HCT116 (cell line): ENCODE measurements around the gene POLR3H.

Experiments
- EGR1 ChIP-seq: IDR thresholded peaks from 2 replicates; pipeline ENCODE4 v1.6.1; 2012; ENCODE audit warnings: low read depth
- EZH2 ChIP-seq: fragments of 200-600 bp; sonication (generic); IDR thresholded peaks from 2 replicates; pipeline ENCODE4 v1.6.1; 2017; ENCODE audit warnings: antibody characterized with exemption, mixed run types
- EZH2phosphoT487 ChIP-seq: fragments of 200-600 bp; IDR thresholded peaks from 2 replicates; pipeline ENCODE4 v1.6.1; 2018; ENCODE audit warnings: antibody characterized with exemption, borderline replicate concordance
- POLR2A ChIP-seq: IDR thresholded peaks from 2 replicates; pipeline ENCODE4 v1.7.0; 2011; ENCODE audit warnings: borderline replicate concordance; ENCODE audit not compliant: insufficient read depth, insufficient read length; ENCODE audit errors: extremely low read depth
- POLR2AphosphoS5 ChIP-seq: IDR thresholded peaks from 2 replicates; pipeline ENCODE4 v1.6.1; 2011; ENCODE audit warnings: mild to moderate bottlenecking, low read depth, low read length, moderate library complexity
- RAD21 ChIP-seq: IDR thresholded peaks from 2 replicates; pipeline ENCODE4 v1.6.1; 2012; ENCODE audit warnings: low read depth, mild to moderate bottlenecking
- SIN3A ChIP-seq: IDR thresholded peaks from 2 replicates; pipeline ENCODE4 v1.6.1; 2012; ENCODE audit warnings: low read depth
- SP1 ChIP-seq: IDR thresholded peaks from 2 replicates; pipeline ENCODE4 v1.6.1; 2012; ENCODE audit warnings: low read depth
- ZNF274 ChIP-seq: fragments of 200-500 bp; sonication (Bioruptor generic); IDR thresholded peaks from 2 replicates; pipeline ENCODE4 v1.6.1; 2014; ENCODE audit warnings: mild to moderate bottlenecking, low read depth, low read length, inconsistent platforms
- TF ChIP-seq, protein P1 (sequence below): IDR thresholded peaks from 2 replicates; pipeline ENCODE4 v1.6.1; 2012; ENCODE audit warnings: low read depth
- TF ChIP-seq, protein P2 (sequence below), 3 experiments: fragments of 200-600 bp in 1 of 3; sonication (generic) in 1 of 3; IDR thresholded peaks in 2 of 3; conservative IDR thresholded peaks in 1 of 3; 2 replicates each; pipeline ENCODE4 v1.5.1; 2012 to 2017; ENCODE audit warnings: low read depth in 2 of 3, low read length in 2 of 3, antibody characterized with exemption in 1 of 3, borderline replicate concordance in 1 of 3, control low read depth in 1 of 3, mild to moderate bottlenecking in 1 of 3, mixed read lengths in 1 of 3, mixed run types in 1 of 3, moderate library complexity in 1 of 3; ENCODE audit not compliant: insufficient read depth in 1 of 3
- TF ChIP-seq, protein P3 (sequence below): IDR thresholded peaks from 2 replicates; pipeline ENCODE4 v1.6.1; 2012
- TF ChIP-seq, protein P4 (sequence below): IDR thresholded peaks from 2 replicates; pipeline ENCODE4 v1.6.1; 2012

DNA sequence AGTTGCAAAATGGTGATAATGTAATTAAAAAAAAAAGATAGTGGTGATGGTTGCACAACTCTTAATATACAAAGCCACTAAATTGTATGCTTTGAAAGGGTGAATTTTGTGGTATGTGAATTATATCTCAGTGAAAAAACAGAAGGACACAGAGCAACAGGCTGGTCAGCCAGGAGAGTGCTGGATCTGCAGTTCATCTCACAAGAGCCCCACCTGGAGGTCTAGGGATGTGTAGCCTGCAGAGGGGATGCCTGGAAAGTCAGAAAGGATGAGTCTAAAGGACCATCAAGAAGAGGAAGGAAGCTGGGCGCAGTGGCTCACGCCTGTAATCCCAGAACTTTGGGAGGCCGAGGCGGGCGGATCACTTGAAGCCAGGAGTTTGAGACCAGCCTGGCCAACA is 9.0 kb downstream of the POLR3H start:
- TF ChIP-seq, protein P1, sequence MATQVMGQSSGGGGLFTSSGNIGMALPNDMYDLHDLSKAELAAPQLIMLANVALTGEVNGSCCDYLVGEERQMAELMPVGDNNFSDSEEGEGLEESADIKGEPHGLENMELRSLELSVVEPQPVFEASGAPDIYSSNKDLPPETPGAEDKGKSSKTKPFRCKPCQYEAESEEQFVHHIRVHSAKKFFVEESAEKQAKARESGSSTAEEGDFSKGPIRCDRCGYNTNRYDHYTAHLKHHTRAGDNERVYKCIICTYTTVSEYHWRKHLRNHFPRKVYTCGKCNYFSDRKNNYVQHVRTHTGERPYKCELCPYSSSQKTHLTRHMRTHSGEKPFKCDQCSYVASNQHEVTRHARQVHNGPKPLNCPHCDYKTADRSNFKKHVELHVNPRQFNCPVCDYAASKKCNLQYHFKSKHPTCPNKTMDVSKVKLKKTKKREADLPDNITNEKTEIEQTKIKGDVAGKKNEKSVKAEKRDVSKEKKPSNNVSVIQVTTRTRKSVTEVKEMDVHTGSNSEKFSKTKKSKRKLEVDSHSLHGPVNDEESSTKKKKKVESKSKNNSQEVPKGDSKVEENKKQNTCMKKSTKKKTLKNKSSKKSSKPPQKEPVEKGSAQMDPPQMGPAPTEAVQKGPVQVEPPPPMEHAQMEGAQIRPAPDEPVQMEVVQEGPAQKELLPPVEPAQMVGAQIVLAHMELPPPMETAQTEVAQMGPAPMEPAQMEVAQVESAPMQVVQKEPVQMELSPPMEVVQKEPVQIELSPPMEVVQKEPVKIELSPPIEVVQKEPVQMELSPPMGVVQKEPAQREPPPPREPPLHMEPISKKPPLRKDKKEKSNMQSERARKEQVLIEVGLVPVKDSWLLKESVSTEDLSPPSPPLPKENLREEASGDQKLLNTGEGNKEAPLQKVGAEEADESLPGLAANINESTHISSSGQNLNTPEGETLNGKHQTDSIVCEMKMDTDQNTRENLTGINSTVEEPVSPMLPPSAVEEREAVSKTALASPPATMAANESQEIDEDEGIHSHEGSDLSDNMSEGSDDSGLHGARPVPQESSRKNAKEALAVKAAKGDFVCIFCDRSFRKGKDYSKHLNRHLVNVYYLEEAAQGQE = no peak
- TF ChIP-seq EZH2 (no peak), POLR2A (no peak), POLR2AphosphoS5 (no peak), EZH2phosphoT487 (no peak), EGR1 (no peak), SIN3A (no peak), ZNF274 (no peak), RAD21 (0 out of 2 replicates have a peak, but pooled peaks have one; percentile 9), SP1 (no peak)
- TF ChIP-seq, protein P2, sequence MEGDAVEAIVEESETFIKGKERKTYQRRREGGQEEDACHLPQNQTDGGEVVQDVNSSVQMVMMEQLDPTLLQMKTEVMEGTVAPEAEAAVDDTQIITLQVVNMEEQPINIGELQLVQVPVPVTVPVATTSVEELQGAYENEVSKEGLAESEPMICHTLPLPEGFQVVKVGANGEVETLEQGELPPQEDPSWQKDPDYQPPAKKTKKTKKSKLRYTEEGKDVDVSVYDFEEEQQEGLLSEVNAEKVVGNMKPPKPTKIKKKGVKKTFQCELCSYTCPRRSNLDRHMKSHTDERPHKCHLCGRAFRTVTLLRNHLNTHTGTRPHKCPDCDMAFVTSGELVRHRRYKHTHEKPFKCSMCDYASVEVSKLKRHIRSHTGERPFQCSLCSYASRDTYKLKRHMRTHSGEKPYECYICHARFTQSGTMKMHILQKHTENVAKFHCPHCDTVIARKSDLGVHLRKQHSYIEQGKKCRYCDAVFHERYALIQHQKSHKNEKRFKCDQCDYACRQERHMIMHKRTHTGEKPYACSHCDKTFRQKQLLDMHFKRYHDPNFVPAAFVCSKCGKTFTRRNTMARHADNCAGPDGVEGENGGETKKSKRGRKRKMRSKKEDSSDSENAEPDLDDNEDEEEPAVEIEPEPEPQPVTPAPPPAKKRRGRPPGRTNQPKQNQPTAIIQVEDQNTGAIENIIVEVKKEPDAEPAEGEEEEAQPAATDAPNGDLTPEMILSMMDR (IDR thresholded peaks at IDR 0.05 in 2 of 3, conservative IDR thresholded peaks at IDR 0.05 in 1 of 3; ENCODE audit: borderline replicate concordance in 1 of 3, insufficient read depth in 1 of 3, low read depth in 2 of 3, low read length in 2 of 3) = peak in 2 of 3 experiments; percentile 38 to 49; a peak in 3 of 6 replicates
- TF ChIP-seq, protein P3, sequence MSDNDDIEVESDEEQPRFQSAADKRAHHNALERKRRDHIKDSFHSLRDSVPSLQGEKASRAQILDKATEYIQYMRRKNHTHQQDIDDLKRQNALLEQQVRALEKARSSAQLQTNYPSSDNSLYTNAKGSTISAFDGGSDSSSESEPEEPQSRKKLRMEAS = no peak
- TF ChIP-seq, protein P4, sequence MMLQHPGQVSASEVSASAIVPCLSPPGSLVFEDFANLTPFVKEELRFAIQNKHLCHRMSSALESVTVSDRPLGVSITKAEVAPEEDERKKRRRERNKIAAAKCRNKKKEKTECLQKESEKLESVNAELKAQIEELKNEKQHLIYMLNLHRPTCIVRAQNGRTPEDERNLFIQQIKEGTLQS = no peak
